Endothelial cell (in vitro differentiated cells): ENCODE measurements around the gene ZIC1. TPM values are rescaled to one million over a fixed set of nuclear protein-coding genes. Genes with fewer than 3 reads are reported as not detected.

Source experiments
- DNase-seq: peaks from one replicate; pipeline ENCODE4 v3.0.0; 2021; ENCODE audit warnings: low spot score
- H3K27ac Mint-ChIP-seq: one replicate; pipeline ENCODE4 v1.8.0; 2021; ENCODE audit warnings: mixed read lengths, inconsistent platforms; ENCODE audit not compliant: unreplicated experiment
- H3K27me3 Mint-ChIP-seq: one replicate; pipeline ENCODE4 v1.8.0; 2021; ENCODE audit warnings: mild to moderate bottlenecking, moderate library complexity, mixed read lengths, inconsistent platforms; ENCODE audit not compliant: unreplicated experiment
- H3K36me3 Mint-ChIP-seq: one replicate; pipeline ENCODE4 v1.8.0; 2021; ENCODE audit warnings: mild to moderate bottlenecking, low read depth, mixed read lengths, inconsistent platforms; ENCODE audit not compliant: unreplicated experiment
- H3K4me1 Mint-ChIP-seq: one replicate; pipeline ENCODE4 v1.8.0; 2021; ENCODE audit warnings: mild to moderate bottlenecking, mixed read lengths, inconsistent platforms; ENCODE audit not compliant: unreplicated experiment
- H3K4me3 Mint-ChIP-seq: one replicate; pipeline ENCODE4 v1.8.0; 2021; ENCODE audit warnings: mild to moderate bottlenecking, mixed read lengths, inconsistent platforms; ENCODE audit not compliant: unreplicated experiment
- H3K9me3 Mint-ChIP-seq: one replicate; pipeline ENCODE4 v1.8.0; 2021; ENCODE audit warnings: mixed read lengths, inconsistent platforms; ENCODE audit not compliant: unreplicated experiment
- CTCF ChIP-seq: fragments of 200-600 bp; sonication (generic); IDR thresholded peaks from one replicate; pipeline ENCODE4 v1.5.0; 2021; ENCODE audit warnings: antibody characterized with exemption; ENCODE audit not compliant: unreplicated experiment
- total RNA-seq: library from RNA; stranded (reverse); fragmentation: NEBNext Ultra II Directional; extraction: Animal tissue kit (Norgen Biotek cat#: 25700); gene quantifications from one replicate; pipeline ENCODE4 v1.2.1, GENCODE V29; 2021; ENCODE audit not compliant: unreplicated experiment

Gene ZIC1
- total RNA-seq, 1 donor from 2014 or later, result 4.1 TPM

GRCh38 chr3:147372525-147373027, 36.6 kb upstream of the ZIC1 start:
- no peak for TF ChIP-seq CTCF
- DNase-seq, result peak; percentile 3
- no peaks in the 10 kb centered on the region for H3K9me3 Mint-ChIP-seq
- H3K36me3 Mint-ChIP-seq, result no peaks in the 10 kb centered on the region
- H3K27me3 Mint-ChIP-seq, result peaks cover 32% of the 10 kb centered on the region
- peaks cover 14% of the 10 kb centered on the region for H3K4me1 Mint-ChIP-seq
- H3K4me3 Mint-ChIP-seq, result no peak overlapping the region
- no peak overlapping the region for H3K27ac Mint-ChIP-seq

GRCh38 chr3:147373301-147373700, 35.9 kb upstream of the ZIC1 start:
- H3K27ac Mint-ChIP-seq, result no peak overlapping the region
- DNase-seq, result peak; percentile 4
- H3K27me3 Mint-ChIP-seq, result peaks cover 38% of the 10 kb centered on the region
- H3K4me3 Mint-ChIP-seq, result no peak overlapping the region
- no peaks in the 10 kb centered on the region for H3K36me3 Mint-ChIP-seq
- H3K9me3 Mint-ChIP-seq, result no peaks in the 10 kb centered on the region
- TF ChIP-seq CTCF, result no peak
- peaks cover 17% of the 10 kb centered on the region for H3K4me1 Mint-ChIP-seq

GRCh38 chr3:147377412-147378367, 31.5 kb upstream of the ZIC1 start:
- Mint-ChIP-seq H3K27me3 (peaks cover 41% of the 10 kb centered on the region), H3K4me3 (no peak overlapping the region), H3K36me3 (no peaks in the 10 kb centered on the region), H3K27ac (no peak overlapping the region), H3K9me3 (no peaks in the 10 kb centered on the region), H3K4me1 (peaks cover 6% of the 10 kb centered on the region)
- no peak for DNase-seq
- no peak for TF ChIP-seq CTCF

GRCh38 chr3:147379651-147380050, 29.5 kb upstream of the ZIC1 start:
- Mint-ChIP-seq H3K9me3 (no peaks in the 10 kb centered on the region), H3K4me1 (peaks cover 14% of the 10 kb centered on the region), H3K27me3 (peaks cover 36% of the 10 kb centered on the region), H3K36me3 (no peaks in the 10 kb centered on the region), H3K27ac (no peak overlapping the region), H3K4me3 (no peak overlapping the region)
- TF ChIP-seq CTCF, result no peak
- DNase-seq, result no peak

- H3K9me3 Mint-ChIP-seq, result no peaks in the 10 kb centered on the region
- H3K27me3 Mint-ChIP-seq, result peaks cover 38% of the 10 kb centered on the region
- peaks cover 21% of the 10 kb centered on the region for H3K4me1 Mint-ChIP-seq
Measured at GRCh38 chr3:147380387-147380951, 28.7 kb upstream of the ZIC1 start.

More at GRCh38 chr3:147380387-147380951, 28.7 kb upstream of the ZIC1 start:
- Mint-ChIP-seq H3K36me3 (no peaks in the 10 kb centered on the region), H3K27ac (no peak overlapping the region), H3K4me3 (no peak overlapping the region)
- TF ChIP-seq CTCF, result no peak
- DNase-seq, result no peak
